ENCODE results near the gene GCNA.

GCNA gene

GRCh38 chrX:71616672-71617529 lies 38.7 kb downstream of the GCNA start:
- DNase-seq: no peak

- DNase-seq: no peak
Measured at GRCh38 chrX:71617742-71618141, 39.5 kb downstream of the GCNA start.

- peak; percentile 43 for DNase-seq
Measured at GRCh38 chrX:71618303-71618721, 40.1 kb downstream of the GCNA start, which contains the start of gene CXCR3. Gene CXCR3, minus strand, starts transcription at chrX:71618511. Its CDS starts 62 bp downstream, at chrX:71618449.

GRCh38 chrX:71618787-71619186 lies 40.5 kb downstream of the GCNA start:
- no peak for DNase-seq

GRCh38 chrX:71619193-71619592 lies 41.0 kb downstream of the GCNA start:
- peak; percentile 47 for DNase-seq

- no peak for DNase-seq
Measured at GRCh38 chrX:71619986-71620385, 41.7 kb downstream of the GCNA start.

GRCh38 chrX:71621603-71622002 lies 43.4 kb downstream of the GCNA start:
- DNase-seq: no peak

- DNase-seq: no peak
Measured at GRCh38 chrX:71622032-71622575, 43.9 kb downstream of the GCNA start.

- peak; percentile 65 for DNase-seq
Measured at GRCh38 chrX:71622576-71623450, 44.6 kb downstream of the GCNA start.

- no peak for DNase-seq
Measured at GRCh38 chrX:71623714-71624113, 45.5 kb downstream of the GCNA start.

- DNase-seq: no peak
Measured at GRCh38 chrX:71625471-71625870, 47.2 kb downstream of the GCNA start.

- no peak for DNase-seq
Measured at GRCh38 chrX:71626576-71626975, 48.3 kb downstream of the GCNA start.

- DNase-seq: no peak
Measured at GRCh38 chrX:71627588-71628404, 49.6 kb downstream of the GCNA start.

GRCh38 chrX:71629467-71629866 lies 51.2 kb downstream of the GCNA start:
- no peak for DNase-seq

- DNase-seq: no peak
Measured at GRCh38 chrX:71632923-71633657, 54.9 kb downstream of the GCNA start.

GRCh38 chrX:71634366-71634765 lies 56.1 kb downstream of the GCNA start:
- no peak for DNase-seq

GRCh38 chrX:71636438-71637252 lies 58.4 kb downstream of the GCNA start:
- DNase-seq: no peak

GRCh38 chrX:71637253-71637618 lies 59.0 kb downstream of the GCNA start:
- DNase-seq: no peak

GRCh38 chrX:71637848-71638247 lies 59.6 kb downstream of the GCNA start:
- no peak for DNase-seq

- DNase-seq: no peak
Measured at GRCh38 chrX:71638409-71638808, 60.2 kb downstream of the GCNA start.

GRCh38 chrX:71640002-71640401 lies 61.8 kb downstream of the GCNA start:
- no peak for DNase-seq

Measured in T-helper 9 cell (primary cell).